Skin of body (tissue), 2 donors: ENCODE results near the gene EIF2S3. TPM values are rescaled to one million over a fixed set of nuclear protein-coding genes. Genes with fewer than 3 reads are reported as not detected.
A peak's percentile ranks its signal among the peaks of the same experiment; 100 is the strongest.
"Not testable (repeated sequence)": the region's sequence is repeated elsewhere in the genome, so short reads cannot be mapped to it uniquely, and the experiment has no call there.

ENCODE experiments used
- DNase-seq: peaks from one replicate; lab custom pipeline; 2025; lab: John Stamatoyannopoulos, UW
- total RNA-seq: library from RNA; depleted of rRNA; stranded (reverse); fragments of >200 nt; gene quantifications from one replicate; pipeline ENCODE4 v1.2.3, GENCODE V29; 2014

EIF2S3 gene
- total RNA-seq, 1 donor from 2014 or later = 204 TPM

- not testable (repeated sequence) for DNase-seq
Measured at GRCh38 chrX:24049643-24050042, 5.1 kb upstream of the EIF2S3 start.

- not testable (repeated sequence) for DNase-seq
Measured at GRCh38 chrX:24050522-24051318, 4.0 kb upstream of the EIF2S3 start.

- DNase-seq = no peak
Measured at GRCh38 chrX:24055043-24055356, 244 bp downstream of the EIF2S3 start.

DNA sequence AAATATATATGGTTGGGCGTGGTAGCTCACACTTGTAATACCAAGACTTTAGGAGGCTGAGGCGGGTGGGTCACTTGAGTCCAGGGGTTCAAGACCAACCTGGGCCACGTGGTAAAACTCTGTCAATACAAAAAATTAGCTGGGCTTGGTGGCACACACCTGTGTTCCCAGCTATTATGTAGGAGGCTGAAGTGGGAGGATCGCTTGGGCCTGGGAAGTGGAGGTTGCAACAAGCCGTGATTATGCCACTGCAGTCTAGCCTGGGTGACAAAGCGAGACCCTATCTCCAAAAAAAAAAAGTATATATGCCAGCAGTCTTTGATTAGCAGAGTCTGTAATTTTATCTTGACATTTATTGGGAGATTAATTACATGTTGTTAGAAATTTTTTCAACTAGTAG lies 8.7 kb downstream of the EIF2S3 start:
- DNase-seq = no peak

DNA sequence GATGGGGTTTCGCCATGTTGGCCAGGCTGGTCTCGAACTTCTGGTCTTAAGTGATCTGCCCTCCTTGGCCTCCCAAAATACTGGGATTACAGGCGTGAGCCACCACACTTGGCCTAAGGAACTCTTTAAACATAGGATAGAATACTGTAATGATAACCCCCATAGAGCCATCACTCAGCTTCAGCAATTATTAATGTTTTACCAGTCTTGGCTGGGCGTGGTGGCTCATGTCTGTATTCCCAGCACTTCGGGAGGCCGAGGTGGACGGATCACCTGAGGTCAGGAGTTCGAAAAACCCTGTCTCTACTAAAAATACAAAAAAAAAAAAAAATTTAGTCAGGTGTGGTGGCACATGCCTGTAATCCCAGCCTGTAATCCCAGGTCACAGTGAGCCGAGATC lies 15.1 kb downstream of the EIF2S3 start:
- no peak for DNase-seq

GRCh38 chrX:24079411-24079810 lies 24.7 kb downstream of the EIF2S3 start:
- no peak for DNase-seq

DNA sequence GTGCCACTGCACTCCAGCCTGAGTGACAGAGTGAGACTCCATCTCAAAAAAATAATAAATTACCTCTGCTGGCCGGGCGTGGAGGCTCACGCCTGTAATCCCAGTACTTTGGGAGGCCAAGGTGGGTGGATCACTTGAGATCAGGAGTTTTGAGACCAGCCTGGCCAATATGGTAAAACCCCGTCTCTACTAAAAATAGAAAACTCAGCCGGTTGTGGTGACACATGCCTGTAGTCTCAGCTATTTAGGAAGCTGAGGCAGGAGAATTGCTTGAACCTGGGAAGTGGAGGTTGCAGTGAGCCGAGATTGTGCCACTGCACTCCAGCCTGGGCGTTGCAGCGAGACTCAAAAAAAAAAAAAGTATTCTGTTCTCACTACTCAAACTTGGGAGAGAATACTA lies 25.5 kb downstream of the EIF2S3 start:
- DNase-seq = not testable (repeated sequence)

DNA sequence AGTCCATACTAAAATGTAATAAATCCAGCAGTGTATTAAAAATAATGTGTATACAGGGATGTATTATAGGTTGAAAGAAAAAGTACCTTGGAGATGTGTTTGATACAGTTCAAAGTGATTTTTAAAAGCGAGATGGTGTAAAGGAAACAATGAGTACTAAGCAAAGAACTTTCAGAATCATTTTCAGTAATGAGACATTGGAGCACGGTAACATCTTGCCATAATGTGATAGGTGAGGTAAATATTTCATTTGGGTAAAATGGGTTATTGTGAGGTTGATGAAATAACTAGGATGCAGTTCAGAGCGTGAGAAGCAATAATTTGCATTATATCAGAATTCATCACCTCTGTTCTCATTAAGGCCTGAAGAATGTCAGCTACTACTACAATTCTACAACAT lies 25.9 kb downstream of the EIF2S3 start:
- no peak for DNase-seq

DNA sequence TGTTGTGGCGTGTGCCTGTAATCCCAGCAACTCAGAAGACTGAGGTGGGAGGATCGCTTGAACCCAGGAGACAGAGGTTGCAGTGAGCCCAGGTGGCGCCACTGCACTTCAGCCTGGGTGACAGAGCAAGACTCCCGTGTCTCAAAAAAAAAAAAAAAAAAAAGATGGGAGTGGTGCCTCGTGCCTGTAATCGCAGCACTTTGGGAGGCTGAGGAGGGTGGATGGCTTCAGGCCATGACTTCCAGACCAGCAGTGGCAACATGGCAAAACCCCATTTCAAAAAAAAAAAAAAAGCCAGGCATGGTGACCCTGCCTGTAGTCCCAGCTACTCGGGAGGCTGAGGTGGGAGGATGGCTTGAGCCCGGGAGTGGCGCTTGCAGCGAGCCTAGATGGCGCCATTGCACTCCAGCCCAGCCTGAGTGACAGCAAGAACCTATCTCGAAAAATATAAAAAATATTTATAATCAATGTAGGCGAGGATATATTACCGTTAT lies 27.0 kb downstream of the EIF2S3 start:
- no peak for DNase-seq

GRCh38 chrX:24082447-24082846 lies 27.7 kb downstream of the EIF2S3 start:
- DNase-seq = no peak

DNA sequence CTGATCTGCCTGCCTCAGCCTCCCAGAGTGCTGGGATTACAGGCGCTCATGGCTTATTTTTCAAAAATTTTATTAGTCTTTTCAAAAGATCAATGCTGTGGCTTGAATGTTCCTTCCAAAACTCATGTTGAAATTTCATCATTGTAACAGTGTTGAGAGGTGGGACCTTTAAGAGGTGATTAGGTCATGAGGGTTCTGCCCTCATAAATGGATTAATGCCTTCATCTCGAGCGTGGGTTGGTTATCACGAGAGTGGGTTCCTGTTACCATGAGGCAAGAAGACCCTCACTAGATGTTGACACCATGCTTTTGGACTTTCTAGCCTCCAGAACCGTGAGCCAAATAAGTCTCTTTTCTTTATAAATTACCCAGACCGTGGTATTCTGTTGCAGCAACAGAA lies 30.3 kb downstream of the EIF2S3 start:
- DNase-seq = no peak

GRCh38 chrX:24090300-24091200 lies 35.8 kb downstream of the EIF2S3 start:
- no peak for DNase-seq

DNA sequence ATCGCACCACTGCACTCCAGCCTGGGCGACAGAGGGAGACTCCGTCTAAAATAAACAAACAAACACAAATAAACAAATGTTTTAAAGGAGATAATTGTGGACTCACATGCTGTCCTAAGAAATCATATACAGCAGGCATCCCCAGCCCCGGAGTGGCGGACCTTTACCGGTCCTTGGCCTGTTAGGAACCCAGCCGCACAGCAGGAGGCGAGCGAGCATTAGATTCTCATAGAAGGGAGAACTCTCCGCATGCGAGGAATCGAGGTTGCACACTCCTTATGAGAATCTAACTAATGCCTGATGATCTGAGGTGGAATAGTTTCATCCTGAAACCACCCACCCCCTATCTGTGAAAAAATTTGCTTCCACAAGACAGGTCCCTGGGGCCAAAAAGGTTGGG lies 39.0 kb downstream of the EIF2S3 start:
- no peak for DNase-seq

GRCh38 chrX:24097741-24098260 lies 43.0 kb downstream of the EIF2S3 start:
- no peak for DNase-seq

DNA sequence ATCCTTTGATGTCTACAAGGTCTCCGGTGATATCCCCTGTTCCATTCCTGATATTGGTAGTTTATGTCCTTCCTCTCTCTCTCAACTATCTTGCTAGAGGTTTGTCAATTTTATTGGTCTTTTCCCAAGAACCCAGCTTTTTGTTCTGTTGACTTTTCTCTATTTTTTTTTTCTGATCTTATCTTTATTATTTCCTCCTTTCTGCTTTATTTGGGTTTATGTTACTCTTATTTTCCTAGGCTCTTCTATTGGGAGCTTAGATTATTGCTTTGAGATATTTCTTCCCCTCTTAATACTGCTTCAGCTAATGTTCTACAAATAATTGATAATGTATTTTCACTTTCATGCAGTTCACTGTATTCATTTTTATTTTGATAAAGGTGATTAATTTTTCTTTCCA lies 44.2 kb downstream of the EIF2S3 start:
- no peak for DNase-seq

DNA sequence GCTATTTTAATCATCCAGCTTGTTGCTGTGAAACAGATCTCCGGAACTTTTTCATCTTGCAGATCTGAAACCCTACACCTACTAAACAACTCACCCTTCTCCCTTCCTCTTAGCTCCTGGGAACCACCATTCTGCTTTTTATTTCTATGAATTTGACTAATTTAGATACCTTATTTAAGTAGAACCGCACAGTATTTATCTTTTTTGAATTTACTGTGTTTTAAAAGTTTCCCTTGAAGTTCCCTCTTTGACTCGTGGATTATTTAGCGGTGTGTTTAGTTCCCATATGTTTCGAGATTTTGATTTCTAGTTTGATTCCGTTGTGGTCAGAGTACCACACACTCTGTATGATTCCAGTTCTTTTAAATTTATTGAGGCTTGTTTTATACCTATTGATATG lies 44.6 kb downstream of the EIF2S3 start:
- DNase-seq = no peak

GRCh38 chrX:24100713-24101112 lies 46.0 kb downstream of the EIF2S3 start:
- DNase-seq = no peak

GRCh38 chrX:24110069-24110468 lies 55.3 kb downstream of the EIF2S3 start:
- DNase-seq = no peak

- no peak for DNase-seq
Measured at GRCh38 chrX:24113181-24113580, 58.4 kb downstream of the EIF2S3 start.

GRCh38 chrX:24117258-24117657 lies 62.5 kb downstream of the EIF2S3 start:
- peak; percentile 71 for DNase-seq

DNA sequence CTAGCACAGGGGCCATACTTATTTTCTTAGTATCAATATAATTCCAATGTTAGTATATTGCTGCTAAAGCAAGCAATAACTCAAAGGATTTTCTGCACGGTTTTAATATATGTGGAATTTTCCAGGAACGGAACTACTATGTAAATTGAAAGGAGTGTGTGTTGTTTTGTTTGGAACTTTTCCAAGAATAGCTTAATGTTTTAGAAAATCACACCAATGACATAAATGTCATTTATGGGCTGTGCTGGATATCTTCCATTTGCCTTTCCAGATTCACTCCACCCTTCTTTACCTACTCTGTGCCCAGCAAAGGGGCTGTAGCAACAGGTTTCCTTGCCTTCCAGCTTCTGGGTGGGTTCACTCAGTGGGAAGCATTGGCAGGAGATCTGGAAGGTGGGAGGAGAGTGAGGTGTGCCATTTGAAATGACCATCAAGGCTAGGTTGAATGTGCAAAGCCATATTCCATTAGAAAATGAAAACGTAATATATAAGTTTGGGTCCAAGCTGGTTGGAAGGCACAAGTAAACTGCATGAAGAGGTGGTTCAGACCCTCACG lies 69.6 kb downstream of the EIF2S3 start:
- DNase-seq = no peak

DNA sequence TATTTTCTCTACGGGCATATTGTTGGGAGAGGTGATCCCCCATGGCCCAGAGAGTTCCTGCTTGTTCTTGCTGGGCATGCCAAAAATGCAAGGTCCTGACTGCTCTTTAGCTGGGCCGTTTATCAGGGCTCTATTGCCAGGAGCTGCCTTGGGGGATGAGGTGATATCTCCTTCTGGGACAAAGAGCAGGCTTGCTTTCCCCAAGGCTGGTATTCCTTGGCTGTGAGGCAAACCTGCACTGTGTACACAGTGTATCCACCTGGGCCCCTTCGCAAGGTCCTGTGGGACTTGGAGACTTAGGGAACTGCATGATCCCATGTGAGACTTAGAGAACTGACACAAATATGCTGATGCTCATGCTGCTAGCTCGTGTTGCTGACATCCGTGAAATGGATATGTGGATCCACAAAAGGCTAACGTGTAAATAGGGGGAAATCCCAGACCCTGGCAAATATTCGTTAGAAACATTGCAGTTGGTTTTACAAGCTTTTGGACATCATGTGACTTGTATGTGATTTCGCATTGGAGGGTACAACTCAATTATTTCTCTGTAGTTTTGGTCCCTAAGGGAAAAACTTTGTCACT lies 70.4 kb downstream of the EIF2S3 start:
- DNase-seq = no peak
